ENCODE measurements around the gene CLECL1. TPM values are rescaled to one million over a fixed set of nuclear protein-coding genes. Genes with fewer than 3 reads are reported as not detected.
A peak's percentile ranks its signal among the peaks of the same experiment; 100 is the strongest.

Gene CLECL1
- total and polyA plus RNA-seq, 2 donors (not counting 3 experiments of a cell fraction or from before 2014, with no cell fraction given): not detected

DNA sequence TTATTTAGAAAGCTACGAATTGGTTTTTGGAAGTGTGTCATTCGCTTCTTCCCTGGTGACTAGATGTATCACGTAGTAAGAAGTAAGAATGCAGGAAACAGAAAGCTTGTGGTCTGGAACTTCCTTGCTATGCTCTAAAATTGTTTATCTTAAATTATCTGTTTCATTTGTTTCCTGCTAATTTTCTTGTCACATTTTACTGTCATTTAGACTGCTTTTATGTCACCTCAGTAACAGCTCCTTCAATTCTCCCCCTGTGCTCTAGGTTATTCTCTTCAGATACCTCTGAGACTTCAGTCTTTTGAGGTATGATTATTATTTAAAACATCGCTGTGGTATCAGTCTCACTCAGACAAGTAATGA is 28.5 kb upstream of the CLECL1 start:
- no TSS peak for BruUV-seq (replicated peaks)
- DNase-seq (ENCODE audit: low read depth, low spot score) (no peak), FAIRE-seq (no peak)
- H3K4me2 ChIP-seq (ENCODE audit: insufficient read depth, low read length): peak overlapping the region; percentile 12
- no peaks in the 10 kb centered on the region for H3K79me2 ChIP-seq (ENCODE audit: control insufficient read depth, insufficient read depth, low read length)
- no peak overlapping the region for H3K27ac ChIP-seq (ENCODE audit: insufficient read depth, low read depth, low read length)
- H3K36me3 ChIP-seq (ENCODE audit: control insufficient read depth in 2 of 2, extremely low read depth in 1 of 2, insufficient read depth in 2 of 2, low read length in 2 of 2): no peaks in the 10 kb centered on the region
- H3K4me3 ChIP-seq (replicated peaks in 1 of 3; ENCODE audit: insufficient read depth in 1 of 3, low read depth in 1 of 3, low read length in 3 of 3): no peak overlapping the region
- peaks cover 13% of the 10 kb centered on the region for H3K4me1 ChIP-seq (ENCODE audit: control insufficient read depth, extremely low read depth, insufficient read depth, low read length)
- no peaks in the 10 kb centered on the region for H4K20me1 ChIP-seq (replicated peaks; ENCODE audit: control insufficient read depth, extremely low read depth, insufficient read depth, low read length)
- TF ChIP-seq EZH2 (IDR thresholded peaks at IDR 0.05; ENCODE audit: borderline replicate concordance, low read depth, low read length, severe bottlenecking) (no peak), JUN (IDR thresholded peaks at IDR 0.05; ENCODE audit: borderline replicate concordance, insufficient read depth, insufficient read length, low read depth) (no peak), MYC (IDR thresholded peaks at IDR 0.05; ENCODE audit: low read depth, low read length) (no peak), POLR2AphosphoS5 (IDR thresholded peaks at IDR 0.05; ENCODE audit: insufficient read depth, low read depth, low read length) (no peak), POLR2A (IDR thresholded peaks at IDR 0.05; ENCODE audit: low read depth, low read length) (no peak), FOS (IDR thresholded peaks at IDR 0.05; ENCODE audit: borderline replicate concordance, insufficient read depth, low read length) (no peak)
- TF ChIP-seq, protein P1, sequence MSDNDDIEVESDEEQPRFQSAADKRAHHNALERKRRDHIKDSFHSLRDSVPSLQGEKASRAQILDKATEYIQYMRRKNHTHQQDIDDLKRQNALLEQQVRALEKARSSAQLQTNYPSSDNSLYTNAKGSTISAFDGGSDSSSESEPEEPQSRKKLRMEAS (IDR thresholded peaks at IDR 0.05; ENCODE audit: insufficient read depth, insufficient read length): no peak
- H3K9me1 ChIP-seq (replicated peaks; ENCODE audit: control insufficient read depth, extremely low read depth, insufficient read depth, low read length): no peaks in the 10 kb centered on the region
- ChIA-PET CTCF (interaction anchor here (0.8 to 3.2 kb wide), 6 partner anchors 10 to 240 kb away, joined by 3 to 30 read pairs (median 5); no protein-coding TSS in a partner anchor), POLR2A (no interaction called here)
- H3K27me3 ChIP-seq (ENCODE audit: control insufficient read depth in 2 of 2, insufficient read depth in 2 of 2, low read length in 2 of 2): no peaks in the 10 kb centered on the region
- peak overlapping the region; percentile 69 for H2AFZ ChIP-seq (ENCODE audit: low read depth, low read length)
- dilution Hi-C loops (cut with MboI; ENCODE audit: extremely low pct_ligation_motif_present, low sequenced_read_pairs): no loop called here
- intact Hi-C loops (cut with micrococcal nuclease): no loop called here
- no peak overlapping the region for H3K9ac ChIP-seq (replicated peaks; ENCODE audit: extremely low read depth, insufficient read depth, low read length)
- H3K9me3 ChIP-seq (replicated peaks; ENCODE audit: control insufficient read depth, insufficient read depth, low read length): no peaks in the 10 kb centered on the region

DNA sequence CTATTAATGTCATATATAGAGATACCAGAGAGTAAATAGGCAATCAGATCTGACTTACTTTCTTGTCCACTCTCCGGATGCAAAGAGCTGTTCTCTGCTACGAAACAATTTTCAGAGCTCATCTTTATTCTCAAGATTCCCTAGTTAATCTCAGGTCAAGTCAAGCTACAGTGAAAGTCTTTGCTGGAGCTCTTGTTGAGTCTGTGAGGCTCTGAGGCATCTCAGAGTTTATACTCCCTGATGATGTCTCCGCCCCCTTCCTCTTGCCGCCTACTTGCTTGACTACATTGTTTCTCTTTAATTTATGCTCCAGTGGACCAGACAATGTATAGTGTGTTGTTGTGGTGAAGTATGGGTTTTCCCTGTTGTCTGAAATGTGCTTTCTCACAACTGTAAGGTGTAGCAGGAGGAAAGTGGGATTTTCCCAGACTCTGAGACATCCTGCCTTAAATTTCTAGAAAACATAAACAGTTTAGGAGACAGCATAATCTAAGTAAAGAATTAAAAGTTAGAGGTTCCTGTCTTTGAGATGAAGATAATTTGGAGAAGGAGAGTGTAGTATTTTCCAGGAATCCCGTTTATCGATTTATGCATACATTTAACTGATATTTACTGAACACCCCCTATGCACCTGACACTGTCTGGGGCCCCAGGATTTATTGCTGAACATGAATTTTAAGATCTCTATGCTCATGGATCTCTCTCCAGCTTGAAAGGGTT is 28.0 kb upstream of the CLECL1 start, which contains the start of gene CD69:
TSS of gene CD69 (minus strand) at position 203 of the 720 bp plus-strand sequence. CDS start at position 122, 81 bp downstream.
- H3K4me3 ChIP-seq (replicated peaks in 1 of 3; ENCODE audit: insufficient read depth in 1 of 3, low read depth in 1 of 3, low read length in 3 of 3): peak within 1 kb of the TSS in 2 of 3 experiments; percentile 0 to 15
- H3K36me3 ChIP-seq (ENCODE audit: control insufficient read depth in 2 of 2, extremely low read depth in 1 of 2, insufficient read depth in 2 of 2, low read length in 2 of 2): no peaks in the 10 kb centered on the region
- peak within 1 kb of the TSS; percentile 12 for H3K4me2 ChIP-seq (ENCODE audit: insufficient read depth, low read length)
- TF ChIP-seq MYC (IDR thresholded peaks at IDR 0.05; ENCODE audit: low read depth, low read length) (no peak), JUN (IDR thresholded peaks at IDR 0.05; ENCODE audit: borderline replicate concordance, insufficient read depth, insufficient read length, low read depth) (no peak), FOS (IDR thresholded peaks at IDR 0.05; ENCODE audit: borderline replicate concordance, insufficient read depth, low read length) (no peak), POLR2A (IDR thresholded peaks at IDR 0.05; ENCODE audit: low read depth, low read length) (no peak), GATA2 (IDR thresholded peaks at IDR 0.05; ENCODE audit: insufficient read depth, insufficient read length, low read depth, low read length) (no peak)
- TF ChIP-seq, protein P1 (IDR thresholded peaks at IDR 0.05; ENCODE audit: insufficient read depth, insufficient read length): no peak
- TF ChIP-seq, protein P2, sequence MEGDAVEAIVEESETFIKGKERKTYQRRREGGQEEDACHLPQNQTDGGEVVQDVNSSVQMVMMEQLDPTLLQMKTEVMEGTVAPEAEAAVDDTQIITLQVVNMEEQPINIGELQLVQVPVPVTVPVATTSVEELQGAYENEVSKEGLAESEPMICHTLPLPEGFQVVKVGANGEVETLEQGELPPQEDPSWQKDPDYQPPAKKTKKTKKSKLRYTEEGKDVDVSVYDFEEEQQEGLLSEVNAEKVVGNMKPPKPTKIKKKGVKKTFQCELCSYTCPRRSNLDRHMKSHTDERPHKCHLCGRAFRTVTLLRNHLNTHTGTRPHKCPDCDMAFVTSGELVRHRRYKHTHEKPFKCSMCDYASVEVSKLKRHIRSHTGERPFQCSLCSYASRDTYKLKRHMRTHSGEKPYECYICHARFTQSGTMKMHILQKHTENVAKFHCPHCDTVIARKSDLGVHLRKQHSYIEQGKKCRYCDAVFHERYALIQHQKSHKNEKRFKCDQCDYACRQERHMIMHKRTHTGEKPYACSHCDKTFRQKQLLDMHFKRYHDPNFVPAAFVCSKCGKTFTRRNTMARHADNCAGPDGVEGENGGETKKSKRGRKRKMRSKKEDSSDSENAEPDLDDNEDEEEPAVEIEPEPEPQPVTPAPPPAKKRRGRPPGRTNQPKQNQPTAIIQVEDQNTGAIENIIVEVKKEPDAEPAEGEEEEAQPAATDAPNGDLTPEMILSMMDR (IDR thresholded peaks at IDR 0.05; ENCODE audit: extremely low read depth in 1 of 2, insufficient read depth in 1 of 2, low read depth in 1 of 2, low read length in 2 of 2): no peak
- no peaks in the 10 kb centered on the region for H3K9me3 ChIP-seq (replicated peaks; ENCODE audit: control insufficient read depth, insufficient read depth, low read length)
- DNase-seq (ENCODE audit: low read depth, low spot score) (peak; percentile 71), FAIRE-seq (no peak)
- dilution Hi-C loops (cut with MboI; ENCODE audit: extremely low pct_ligation_motif_present, low sequenced_read_pairs) (no loop called here), intact Hi-C loops (cut with micrococcal nuclease) (no loop called here)
- no peak within 1 kb of the TSS for H3K9ac ChIP-seq (replicated peaks; ENCODE audit: extremely low read depth, insufficient read depth, low read length)
- H3K9me1 ChIP-seq (replicated peaks; ENCODE audit: control insufficient read depth, extremely low read depth, insufficient read depth, low read length): no peaks in the 10 kb centered on the region
- no peaks in the 10 kb centered on the region for H3K79me2 ChIP-seq (ENCODE audit: control insufficient read depth, insufficient read depth, low read length)
- CTCF ChIA-PET: interaction anchor here (0.6 to 3.2 kb wide), 7 partner anchors 10 to 240 kb away, joined by 3 to 30 read pairs (median 5); no protein-coding TSS in a partner anchor
- H2AFZ ChIP-seq (ENCODE audit: low read depth, low read length): peak within 1 kb of the TSS; percentile 69
- peaks cover 13% of the 10 kb centered on the region for H3K4me1 ChIP-seq (ENCODE audit: control insufficient read depth, extremely low read depth, insufficient read depth, low read length)
- H3K27me3 ChIP-seq (ENCODE audit: control insufficient read depth in 2 of 2, insufficient read depth in 2 of 2, low read length in 2 of 2): no peaks in the 10 kb centered on the region
- POLR2A ChIA-PET: no interaction called here
- no peak within 1 kb of the TSS for H3K27ac ChIP-seq (ENCODE audit: insufficient read depth, low read depth, low read length)
- BruUV-seq (replicated peaks): no TSS peak
- H4K20me1 ChIP-seq (replicated peaks; ENCODE audit: control insufficient read depth, extremely low read depth, insufficient read depth, low read length): no peaks in the 10 kb centered on the region
